Measurements from ENCODE around the gene TFEC. TPM values are rescaled to one million over a fixed set of nuclear protein-coding genes. Genes with fewer than 3 reads are reported as not detected.
A peak's percentile ranks its signal among the peaks of the same experiment; 100 is the strongest.

Gene TFEC
- total RNA-seq, 1 donor from 2014 or later, result 0.04 TPM

DNA sequence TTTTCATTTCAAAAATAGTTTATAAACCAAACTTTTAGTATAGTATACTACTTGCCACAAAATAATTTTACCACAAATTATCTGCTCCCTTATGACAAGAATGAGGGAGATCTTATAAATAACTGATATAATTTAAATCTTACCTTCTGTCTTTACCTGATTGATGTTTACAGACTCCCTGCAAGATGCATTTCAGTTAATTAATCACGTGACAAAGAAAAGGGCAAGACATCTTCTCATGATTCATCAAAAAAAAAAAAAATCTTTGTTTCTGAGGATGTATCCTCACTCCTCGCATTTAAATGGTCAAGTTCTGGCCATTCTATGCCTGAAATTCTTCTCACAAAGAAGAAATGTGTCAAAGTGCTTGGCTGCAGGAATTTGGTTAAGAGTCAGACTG, 2.3 kb upstream of the TFEC start:
- no peak overlapping the region for H3K4me3 ChIP-seq (ENCODE audit: low read depth, low read length)
- TF ChIP-seq, protein P1, sequence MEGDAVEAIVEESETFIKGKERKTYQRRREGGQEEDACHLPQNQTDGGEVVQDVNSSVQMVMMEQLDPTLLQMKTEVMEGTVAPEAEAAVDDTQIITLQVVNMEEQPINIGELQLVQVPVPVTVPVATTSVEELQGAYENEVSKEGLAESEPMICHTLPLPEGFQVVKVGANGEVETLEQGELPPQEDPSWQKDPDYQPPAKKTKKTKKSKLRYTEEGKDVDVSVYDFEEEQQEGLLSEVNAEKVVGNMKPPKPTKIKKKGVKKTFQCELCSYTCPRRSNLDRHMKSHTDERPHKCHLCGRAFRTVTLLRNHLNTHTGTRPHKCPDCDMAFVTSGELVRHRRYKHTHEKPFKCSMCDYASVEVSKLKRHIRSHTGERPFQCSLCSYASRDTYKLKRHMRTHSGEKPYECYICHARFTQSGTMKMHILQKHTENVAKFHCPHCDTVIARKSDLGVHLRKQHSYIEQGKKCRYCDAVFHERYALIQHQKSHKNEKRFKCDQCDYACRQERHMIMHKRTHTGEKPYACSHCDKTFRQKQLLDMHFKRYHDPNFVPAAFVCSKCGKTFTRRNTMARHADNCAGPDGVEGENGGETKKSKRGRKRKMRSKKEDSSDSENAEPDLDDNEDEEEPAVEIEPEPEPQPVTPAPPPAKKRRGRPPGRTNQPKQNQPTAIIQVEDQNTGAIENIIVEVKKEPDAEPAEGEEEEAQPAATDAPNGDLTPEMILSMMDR (IDR thresholded peaks at IDR 0.05; ENCODE audit: insufficient read depth, low read length, poor library complexity, severe bottlenecking), result no peak
- no peaks in the 10 kb centered on the region for H3K36me3 ChIP-seq (ENCODE audit: control insufficient read depth, insufficient read depth, low read length)
- no peak for DNase-seq (ENCODE audit: low read depth)
- H3K27me3 ChIP-seq (ENCODE audit: control insufficient read depth, insufficient read depth, low read length), result no peaks in the 10 kb centered on the region

DNA sequence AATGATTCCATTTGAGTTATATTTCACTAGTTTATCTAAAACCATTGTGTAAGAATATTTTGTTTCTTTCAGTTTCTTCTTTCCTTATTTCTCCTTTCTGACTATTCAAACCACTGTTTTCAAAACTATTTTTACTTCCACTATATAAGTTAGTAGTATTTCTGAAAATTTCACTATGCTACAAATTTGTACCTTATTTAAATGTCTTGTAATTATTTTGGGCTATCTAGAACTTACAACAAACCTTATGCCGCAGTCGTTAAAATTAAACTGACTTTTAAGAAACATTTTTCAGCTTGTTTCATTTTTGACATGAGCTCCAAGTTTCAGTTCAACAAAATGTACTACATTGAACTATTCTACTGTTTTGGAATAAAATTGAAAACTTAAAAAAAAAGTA, 1.8 kb downstream of the TFEC start:
- H3K4me3 ChIP-seq (ENCODE audit: low read depth, low read length), result no peak overlapping the region
- H3K27me3 ChIP-seq (ENCODE audit: control insufficient read depth, insufficient read depth, low read length), result no peaks in the 10 kb centered on the region
- no peaks in the 10 kb centered on the region for H3K36me3 ChIP-seq (ENCODE audit: control insufficient read depth, insufficient read depth, low read length)
- TF ChIP-seq, protein P1 (IDR thresholded peaks at IDR 0.05; ENCODE audit: insufficient read depth, low read length, poor library complexity, severe bottlenecking), result no peak
- no peak for DNase-seq (ENCODE audit: low read depth)

DNA sequence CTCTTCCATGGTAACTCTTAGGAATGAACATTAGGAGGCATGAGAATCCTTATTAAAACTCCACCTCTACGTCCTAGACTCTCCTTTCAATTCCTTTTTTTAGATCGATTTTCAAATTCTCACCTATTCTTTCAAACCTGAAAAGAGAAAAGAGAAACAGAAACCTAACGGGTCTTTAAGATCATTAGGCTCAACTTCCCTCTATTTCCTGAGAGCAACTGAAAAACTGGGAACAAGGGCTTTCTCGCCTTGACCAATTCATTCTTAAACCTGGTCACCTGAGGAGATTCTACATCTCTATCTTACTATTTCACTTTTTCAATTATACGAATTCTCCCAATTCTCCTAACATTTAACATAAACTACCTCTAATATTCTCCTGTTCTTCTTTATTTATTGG, 2.8 kb downstream of the TFEC start:
- Histone ChIP-seq H3K27me3 (ENCODE audit: control insufficient read depth, insufficient read depth, low read length) (no peaks in the 10 kb centered on the region), H3K36me3 (ENCODE audit: control insufficient read depth, insufficient read depth, low read length) (no peaks in the 10 kb centered on the region), H3K4me3 (ENCODE audit: low read depth, low read length) (no peak overlapping the region)
- TF ChIP-seq, protein P1 (IDR thresholded peaks at IDR 0.05; ENCODE audit: insufficient read depth, low read length, poor library complexity, severe bottlenecking), result no peak
- no peak for DNase-seq (ENCODE audit: low read depth)

DNA sequence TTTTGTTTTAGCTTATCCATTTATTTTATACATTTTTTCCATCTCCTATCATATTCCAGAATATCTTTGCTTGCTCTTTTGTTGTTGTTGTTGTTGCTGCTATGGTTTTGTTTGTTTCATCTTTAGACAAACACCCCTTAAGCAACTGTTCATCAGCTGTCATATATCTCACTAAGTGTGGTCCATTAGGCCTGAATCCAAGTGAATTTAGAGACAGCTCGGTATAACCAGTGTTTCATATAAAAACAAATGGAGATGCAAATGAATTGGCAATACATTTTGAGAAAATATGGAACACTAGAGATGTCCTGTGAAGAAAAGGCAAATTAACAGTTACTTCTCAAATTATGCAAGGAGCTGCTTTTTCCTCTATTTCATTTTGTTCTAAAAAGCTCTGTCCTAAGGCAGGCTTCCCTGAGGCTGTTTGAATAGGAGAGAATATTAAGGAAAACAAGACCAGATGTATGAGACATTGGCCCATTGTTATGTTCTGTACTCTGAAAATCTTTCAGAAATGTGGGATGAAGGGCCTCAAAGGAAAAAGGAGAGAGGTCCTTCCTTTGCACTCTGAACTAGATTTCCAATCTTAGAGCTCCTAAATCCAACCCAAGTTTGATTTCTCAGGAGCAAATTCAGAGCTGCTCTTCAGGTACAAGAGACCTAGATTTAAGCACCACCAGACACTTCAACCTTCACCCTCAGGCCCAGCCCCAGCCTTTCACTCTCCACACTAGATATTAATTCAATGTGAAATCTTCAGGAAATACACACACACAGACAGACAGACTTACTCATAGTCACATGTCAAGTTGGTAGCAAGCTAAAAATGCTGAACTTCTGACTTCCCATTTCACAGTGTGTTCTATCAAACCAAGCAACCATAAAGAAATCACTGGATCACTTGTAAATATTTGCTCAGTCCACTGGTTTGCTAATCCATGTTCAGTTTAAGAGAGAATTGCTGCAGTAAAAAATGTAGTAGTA, 5.4 kb downstream of the TFEC start:
- no peaks in the 10 kb centered on the region for H3K36me3 ChIP-seq (ENCODE audit: control insufficient read depth, insufficient read depth, low read length)
- TF ChIP-seq, protein P1 (IDR thresholded peaks at IDR 0.05; ENCODE audit: insufficient read depth, low read length, poor library complexity, severe bottlenecking), result no peak
- no peak overlapping the region for H3K4me3 ChIP-seq (ENCODE audit: low read depth, low read length)
- H3K27me3 ChIP-seq (ENCODE audit: control insufficient read depth, insufficient read depth, low read length), result no peaks in the 10 kb centered on the region
- peak; percentile 16 for DNase-seq (ENCODE audit: low read depth)

DNA sequence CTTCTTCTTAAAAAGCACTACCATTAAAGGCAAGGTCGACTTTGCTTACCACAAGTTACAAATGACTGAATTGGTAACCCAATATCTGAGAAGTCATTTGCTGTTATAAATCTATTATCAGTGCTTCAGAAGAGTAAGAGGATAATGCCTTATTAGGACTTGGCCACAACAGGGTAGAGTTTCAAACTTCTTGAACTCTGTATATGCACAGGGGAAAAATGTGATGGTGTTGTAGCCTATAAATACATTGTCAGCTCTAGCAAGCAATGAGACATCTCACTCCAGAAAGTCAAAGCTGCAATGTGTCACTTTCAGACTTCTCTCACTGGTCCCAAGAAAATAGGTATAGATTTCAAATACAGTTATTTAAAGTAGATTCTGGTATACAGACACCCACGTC, 9.3 kb downstream of the TFEC start:
- Histone ChIP-seq H3K36me3 (ENCODE audit: control insufficient read depth, insufficient read depth, low read length) (no peaks in the 10 kb centered on the region), H3K4me3 (ENCODE audit: low read depth, low read length) (no peak overlapping the region), H3K27me3 (ENCODE audit: control insufficient read depth, insufficient read depth, low read length) (no peaks in the 10 kb centered on the region)
- no peak for DNase-seq (ENCODE audit: low read depth)
- TF ChIP-seq, protein P1 (IDR thresholded peaks at IDR 0.05; ENCODE audit: insufficient read depth, low read length, poor library complexity, severe bottlenecking), result no peak

Data from kidney epithelial cell (primary cell).